Activated CD8-positive, alpha-beta memory T cell treated with anti-CD3 and anti-CD28 coated beads for 1 hour (primary cell): ENCODE data around the gene ZNF816.
"Not testable (repeated sequence)": the region's sequence is repeated elsewhere in the genome, so short reads cannot be mapped to it uniquely, and the experiment has no call there.

Experiments used
- DNase-seq, 2 donors: peaks; one replicate each; pipeline ENCODE4 v3.0.0-alpha.2; 2020; ENCODE audit warnings: low read depth in 1 of 2; ENCODE audit errors: extremely low read depth in 1 of 2

The ZNF816 gene

DNA sequence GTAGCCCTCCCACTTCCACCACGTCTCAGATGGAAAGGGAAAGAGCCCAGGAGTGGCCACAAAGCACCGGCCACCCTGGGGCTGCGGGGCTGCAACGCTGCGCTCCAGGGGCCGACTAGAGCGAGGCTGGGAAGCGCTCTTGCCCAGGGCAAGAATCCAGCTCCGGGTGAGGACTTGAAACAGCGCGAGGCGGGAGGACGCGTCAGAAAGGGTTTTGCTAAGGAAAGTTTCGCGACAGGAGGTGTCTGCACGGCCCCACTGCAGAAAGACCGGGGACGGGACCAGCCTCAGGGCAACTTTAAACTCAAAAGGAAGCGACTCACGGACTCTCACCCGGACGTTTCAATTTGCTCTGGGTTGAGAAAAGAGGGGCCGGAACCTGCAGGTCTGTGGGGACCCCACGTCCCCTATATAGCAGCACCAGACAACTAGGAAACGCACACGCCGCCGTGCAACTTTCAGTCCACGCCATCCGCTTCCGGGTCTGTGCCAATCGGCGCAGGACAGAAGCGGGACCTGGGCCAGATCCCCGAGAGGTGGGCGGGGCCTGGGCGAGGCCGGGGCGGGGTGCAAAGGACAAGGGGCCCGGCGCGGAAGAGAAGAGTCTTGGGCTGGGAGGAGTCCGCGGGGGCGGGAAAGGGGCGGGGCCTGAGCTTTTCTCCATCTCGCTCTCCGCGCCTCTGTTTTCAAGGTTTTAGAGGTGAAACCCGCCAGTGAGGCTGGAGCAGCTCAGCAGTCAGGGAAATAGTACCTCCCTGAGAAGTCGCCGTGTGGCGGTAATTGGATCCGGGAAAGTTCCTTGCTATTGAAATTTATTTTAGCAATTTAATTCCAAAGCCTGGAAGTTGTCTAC lies at the start of gene ZNF816:
Gene ZNF816, minus strand, starts transcription at position 488 of the 853 bp plus-strand sequence. CDS start 6,792 bp downstream, outside the sequence.
- DNase-seq: peak; percentile 97 to 99

GRCh38 chr19:53012006-53012405 lies 49.3 kb upstream of the ZNF816 start:
- DNase-seq: no peak

DNA sequence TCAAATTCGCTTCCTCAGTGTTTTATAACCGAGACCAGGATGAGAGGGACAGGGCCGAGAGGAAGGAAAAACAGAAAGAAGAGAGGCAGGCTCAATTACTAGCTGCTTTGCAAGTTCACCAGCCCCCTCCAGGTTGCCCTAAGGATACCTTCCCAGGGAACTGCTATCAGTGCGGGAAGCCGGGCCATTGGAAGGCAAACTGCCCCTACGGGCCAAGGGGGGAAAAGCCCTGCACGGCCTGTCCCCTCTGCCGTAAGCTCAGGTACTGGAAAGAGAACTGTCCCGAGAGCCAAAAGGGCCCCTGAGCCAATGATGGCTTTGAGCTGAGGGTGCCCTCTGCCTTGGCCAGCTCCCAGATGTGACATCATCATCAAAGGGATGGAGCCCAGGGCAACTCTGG lies 47.8 kb upstream of the ZNF816 start:
- no peak for DNase-seq

- DNase-seq: no peak
These were observed 45.5 kb upstream of the ZNF816 start for GRCh38 chr19:53008061-53008778.

DNA sequence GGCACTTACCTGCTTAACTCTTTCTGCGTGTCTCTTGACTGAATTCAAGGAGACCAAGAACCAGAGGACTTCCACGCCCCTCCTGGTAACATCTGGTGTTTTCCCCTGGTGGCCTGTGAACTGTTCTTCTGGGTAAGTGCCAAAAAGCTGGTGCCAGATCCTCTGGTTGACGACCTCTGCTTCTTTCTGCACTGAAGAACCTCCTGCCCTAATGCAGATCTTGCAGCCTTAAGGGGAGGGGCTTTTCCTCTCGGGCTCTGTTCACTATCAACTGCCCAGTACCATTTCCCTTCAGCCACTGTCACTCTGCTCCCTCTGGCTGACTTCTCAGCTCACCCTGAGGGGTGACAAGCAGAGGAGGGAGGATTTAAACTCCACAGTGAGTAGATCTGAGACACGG lies 44.9 kb upstream of the ZNF816 start:
- DNase-seq: no peak

DNA sequence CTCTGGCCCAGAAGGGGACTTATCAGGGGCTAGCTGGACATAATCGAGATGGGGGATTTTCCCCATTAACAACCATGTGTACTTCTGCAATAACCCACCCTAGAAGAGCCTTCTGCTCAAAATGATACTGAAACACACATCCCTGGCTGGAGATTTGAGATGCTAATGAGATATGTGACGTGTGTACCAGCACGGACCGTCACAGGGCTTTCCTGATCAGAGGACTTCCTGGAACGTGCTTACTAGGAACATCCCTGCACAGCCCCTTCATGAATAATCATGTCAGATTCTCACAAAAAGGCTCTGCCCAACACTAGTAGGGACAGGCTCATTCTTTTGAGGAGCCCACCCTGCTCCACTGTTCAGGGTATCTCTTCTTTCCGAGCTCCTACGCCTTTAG lies 44.5 kb upstream of the ZNF816 start:
- no peak for DNase-seq

DNA sequence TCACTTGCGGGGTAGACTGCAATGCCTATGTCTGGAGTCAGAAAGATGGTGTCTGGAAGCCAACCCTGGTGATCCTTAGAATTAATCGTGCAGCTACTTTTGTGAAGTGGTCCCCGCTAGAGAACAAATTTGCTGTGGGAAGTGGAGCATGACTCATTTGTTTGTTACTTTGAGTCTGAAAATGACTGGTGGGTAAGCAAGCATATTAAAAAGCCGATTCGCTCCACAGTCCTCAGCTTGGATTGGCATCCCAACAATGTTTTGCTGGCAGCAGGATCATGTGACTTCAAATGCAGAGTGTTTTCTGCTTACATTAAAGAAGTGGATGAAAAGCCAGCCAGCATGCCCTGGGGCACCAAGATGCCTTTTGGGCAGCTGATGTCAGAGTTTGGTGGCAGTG lies 41.6 kb upstream of the ZNF816 start:
- no peak for DNase-seq

- no peak for DNase-seq
These were observed 39.8 kb upstream of the ZNF816 start for GRCh38 chr19:53002479-53002878.

DNA sequence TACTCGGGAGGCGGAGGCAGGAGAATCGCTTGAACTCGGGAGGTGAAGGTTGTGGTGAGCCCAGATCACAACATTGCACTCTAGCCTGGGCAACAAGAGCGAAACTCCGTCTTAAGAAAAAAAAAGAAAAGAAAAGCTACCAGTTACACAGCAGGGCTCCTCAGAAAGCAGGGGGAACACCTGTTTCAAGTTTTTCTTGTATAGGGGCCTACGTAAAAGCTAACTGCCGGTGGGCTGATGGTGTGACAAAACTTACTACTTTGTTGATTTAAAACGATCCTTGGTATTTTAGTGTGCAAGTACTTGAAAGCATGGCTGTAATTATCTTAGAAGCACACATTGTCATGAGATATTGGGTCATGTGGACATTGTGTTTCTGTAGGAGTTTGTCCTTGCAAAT lies 35.3 kb upstream of the ZNF816 start:
- DNase-seq: no peak

- no peak for DNase-seq
These were observed 33.0 kb upstream of the ZNF816 start for GRCh38 chr19:52995711-52996110.

- DNase-seq: peak; percentile 45 to 60
These were observed 30.9 kb upstream of the ZNF816 start for GRCh38 chr19:52993342-52994178.

DNA sequence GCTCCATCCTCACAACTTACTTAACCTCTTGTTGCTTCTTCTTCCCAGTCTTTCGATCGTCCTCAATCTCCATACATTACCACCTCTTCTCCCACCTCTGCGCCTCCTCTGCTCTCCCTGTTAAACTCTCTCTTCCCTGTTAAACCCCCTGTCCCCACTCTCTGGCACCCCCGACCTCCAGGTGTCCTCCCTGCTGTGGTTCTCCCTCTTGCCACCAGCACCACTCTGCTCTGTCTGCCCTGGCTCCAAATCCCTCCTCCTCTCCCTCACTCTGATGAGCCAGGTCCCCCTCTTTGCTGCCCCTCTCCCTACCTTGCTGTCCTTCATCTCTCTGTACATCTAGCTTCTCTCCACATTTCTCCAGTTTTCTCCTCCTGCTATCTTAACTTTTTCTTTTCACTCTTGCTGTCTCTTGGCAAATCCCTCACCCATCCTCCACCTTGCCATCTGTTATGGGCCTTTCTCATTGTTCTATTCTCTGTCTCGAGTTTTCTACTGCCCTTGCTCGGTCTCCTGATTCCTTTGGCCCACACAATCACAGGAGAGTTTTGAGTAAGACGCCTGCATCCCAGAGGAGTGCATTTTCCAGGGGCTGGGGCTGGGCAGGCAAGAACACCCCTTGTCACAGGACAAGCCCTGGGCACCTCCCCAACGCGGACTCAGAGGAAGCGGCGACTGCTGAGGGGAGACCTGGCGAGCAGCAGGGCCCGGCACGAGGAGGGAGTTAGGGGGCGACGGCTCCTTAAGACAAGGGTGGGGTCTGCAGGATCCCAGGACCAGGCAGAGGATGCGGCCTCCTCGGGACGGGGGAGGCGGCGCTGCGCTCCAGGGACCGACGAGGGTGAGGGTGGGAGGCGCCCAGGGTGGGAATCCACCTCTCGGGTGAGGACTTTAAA lies 29.7 kb upstream of the ZNF816 start:
- no peak for DNase-seq

DNA sequence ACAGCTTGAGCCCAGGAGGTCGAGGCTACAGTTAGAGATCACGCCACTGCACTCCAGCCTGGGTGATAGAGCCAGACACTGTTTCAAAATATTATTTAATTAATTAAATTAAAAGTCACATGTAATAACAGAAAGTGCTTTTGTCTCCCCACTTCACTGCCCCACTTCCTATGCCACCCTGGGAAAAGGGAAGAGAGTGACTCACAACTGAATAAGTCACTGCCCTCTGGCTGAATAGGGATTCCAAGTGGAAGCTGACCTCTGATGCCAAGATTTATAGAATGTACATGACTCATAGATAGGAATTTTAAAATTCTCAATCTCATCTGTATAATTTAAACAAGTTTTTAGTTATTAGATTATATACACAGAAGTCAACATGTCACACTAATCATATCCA lies 28.8 kb upstream of the ZNF816 start:
- DNase-seq: no peak

GRCh38 chr19:52990759-52991418 lies 28.2 kb upstream of the ZNF816 start:
- DNase-seq: no peak

- no peak for DNase-seq
These were observed 25.8 kb upstream of the ZNF816 start for GRCh38 chr19:52988506-52988905.

- DNase-seq: no peak
These were observed 24.5 kb upstream of the ZNF816 start for GRCh38 chr19:52987221-52987620.

DNA sequence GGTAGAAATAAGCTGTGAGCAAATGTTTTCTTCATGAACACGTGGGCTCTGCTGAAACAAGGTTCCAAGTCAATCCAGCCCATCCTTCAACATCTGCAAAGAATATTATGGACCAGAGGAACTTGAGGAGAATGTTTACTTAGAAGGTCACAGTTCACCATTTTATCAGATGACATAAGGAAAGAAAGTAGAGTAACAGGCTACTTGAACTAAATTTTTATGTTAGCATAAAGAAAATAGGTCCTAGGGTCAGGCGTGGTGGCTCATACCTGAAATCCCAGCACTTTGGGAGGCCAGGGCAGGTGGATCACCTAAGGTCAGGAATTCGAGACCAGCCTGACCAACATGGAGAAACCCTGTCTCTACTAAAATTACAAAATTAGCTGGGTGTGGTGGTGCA lies 20.5 kb upstream of the ZNF816 start:
- not testable (repeated sequence) for DNase-seq

GRCh38 chr19:52981329-52981728 lies 18.6 kb upstream of the ZNF816 start:
- DNase-seq: no peak

DNA sequence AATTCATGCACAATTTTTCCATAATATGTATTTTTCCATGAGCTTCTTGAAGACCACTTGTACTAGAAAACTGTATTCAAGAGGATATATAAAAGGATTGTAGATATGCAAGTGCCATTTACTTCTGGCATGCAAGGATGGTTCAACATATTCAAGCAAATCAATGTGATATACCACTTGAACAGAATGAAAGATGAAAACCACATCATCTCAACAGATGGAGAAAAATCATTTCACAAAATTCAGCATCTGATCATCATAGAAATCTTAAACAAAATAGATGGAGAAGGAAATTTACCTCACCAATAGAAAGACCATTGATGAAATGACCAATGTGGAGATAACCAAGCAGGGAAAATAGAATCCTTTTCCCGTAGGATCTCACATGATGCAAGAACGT lies 5.1 kb upstream of the ZNF816 start:
- DNase-seq: no peak

- no peak for DNase-seq
These were observed 552 bp upstream of the ZNF816 start for GRCh38 chr19:52963247-52963618.
